GM12892 (cell line): Measurements from ENCODE around the gene ZNF613.

ENCODE experiments used
- POLR2A ChIP-seq: IDR thresholded peaks from 2 replicates; pipeline ENCODE4 v1.6.1; 2011; ENCODE audit warnings: low read depth, low read length, control low read depth
- POLR2AphosphoS5 ChIP-seq: IDR thresholded peaks from 2 replicates; pipeline ENCODE4 v1.6.1; 2011; ENCODE audit warnings: low read depth, low read length, control low read depth

DNA sequence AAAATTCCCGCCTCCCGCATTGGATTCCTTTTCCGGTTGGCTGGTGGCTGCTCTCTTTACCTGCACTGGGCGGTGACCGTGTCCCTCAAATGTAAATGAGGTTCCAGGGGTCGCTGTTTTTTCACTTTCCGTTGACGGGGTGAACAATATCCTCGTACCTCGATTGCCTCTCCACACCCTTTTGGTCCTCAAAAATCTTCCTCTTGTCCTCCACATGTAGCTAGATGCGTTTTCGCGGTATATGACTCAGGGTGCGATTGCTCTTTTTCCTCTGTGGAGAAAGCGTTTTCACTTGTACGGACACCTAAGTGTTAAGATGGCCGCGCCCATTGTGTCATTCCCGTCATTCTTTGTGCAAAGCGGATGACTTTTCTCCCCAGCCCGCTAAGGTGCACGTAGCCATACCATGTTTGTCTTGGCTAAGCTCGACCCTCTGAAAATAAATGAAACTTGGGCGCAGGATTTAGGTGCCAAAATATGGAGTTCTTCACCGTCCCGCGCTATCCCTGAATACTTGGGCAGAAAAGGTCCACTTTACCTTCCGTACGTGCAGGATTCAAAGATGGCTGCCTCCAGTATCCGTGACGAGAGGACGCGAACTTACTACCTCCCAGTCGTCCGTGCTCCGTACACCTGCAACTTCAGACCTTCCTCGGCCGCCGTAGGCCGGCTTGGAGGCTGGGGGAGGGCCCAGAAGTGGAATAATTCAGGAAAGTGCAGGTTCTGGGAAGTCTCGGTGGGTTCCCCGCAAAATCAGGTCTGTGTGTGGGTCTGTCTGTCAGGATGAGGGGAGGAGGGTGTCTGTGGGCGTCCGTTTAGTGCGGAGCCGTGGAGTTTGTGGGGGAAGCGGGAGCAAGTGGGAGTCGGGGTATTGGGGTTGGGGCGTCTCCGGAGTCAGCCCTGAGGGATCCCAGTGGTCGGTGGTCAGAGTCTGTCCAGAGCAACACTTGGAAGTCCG, at the start of gene ZNF613:
- TF ChIP-seq POLR2AphosphoS5: no peak
- 0 out of 2 replicates have a peak, but pooled peaks have one; percentile 25 for TF ChIP-seq POLR2A
